Stimulated activated CD8-positive, alpha-beta memory T cell treated with anti-CD3 and anti-CD28 coated beads, Interleukin-12 subunit alpha, Interleukin-12 subunit beta, amount 100 ng/mL, for 1 hour (primary cell): Measurements from ENCODE around the gene SSU72.
"Not testable (repeated sequence)": the region's sequence is repeated elsewhere in the genome, so short reads cannot be mapped to it uniquely, and the experiment has no call there.

Experiments used
- DNase-seq: peaks from one replicate; pipeline ENCODE4 v3.0.0-alpha.2; 2020; ENCODE audit warnings: low read depth

Gene SSU72

GRCh38 chr1:1527092-1527816, 47.4 kb downstream of the SSU72 start:
- DNase-seq, result no peak

GRCh38 chr1:1526476-1526875, 48.2 kb downstream of the SSU72 start:
- not testable (repeated sequence) for DNase-seq

- not testable (repeated sequence) for DNase-seq
Observed at GRCh38 chr1:1524750-1525383, 49.8 kb downstream of the SSU72 start.

GRCh38 chr1:1523651-1524050, 51.0 kb downstream of the SSU72 start:
- DNase-seq, result not testable (repeated sequence)

- not testable (repeated sequence) for DNase-seq
Observed at GRCh38 chr1:1523226-1523625, 51.4 kb downstream of the SSU72 start.

- not testable (repeated sequence) for DNase-seq
Observed at GRCh38 chr1:1522536-1522935, 52.1 kb downstream of the SSU72 start.

GRCh38 chr1:1521331-1521730, 53.3 kb downstream of the SSU72 start:
- DNase-seq, result no peak

- DNase-seq, result not testable (repeated sequence)
Observed at GRCh38 chr1:1519805-1520505, 54.7 kb downstream of the SSU72 start.

- not testable (repeated sequence) for DNase-seq
Observed at GRCh38 chr1:1518621-1519007, 56.0 kb downstream of the SSU72 start.

GRCh38 chr1:1517973-1518620, 56.6 kb downstream of the SSU72 start:
- no peak for DNase-seq

- DNase-seq, result not testable (repeated sequence)
Observed at GRCh38 chr1:1516923-1517322, 57.7 kb downstream of the SSU72 start.

GRCh38 chr1:1514376-1514775, 60.3 kb downstream of the SSU72 start:
- not testable (repeated sequence) for DNase-seq

- DNase-seq, result not testable (repeated sequence)
Observed at GRCh38 chr1:1513675-1514074, 61.0 kb downstream of the SSU72 start.

- DNase-seq, result not testable (repeated sequence)
Observed at GRCh38 chr1:1512425-1512824, 62.2 kb downstream of the SSU72 start.

- peak; percentile 91 for DNase-seq
Observed at GRCh38 chr1:1511533-1512285, 63.0 kb downstream of the SSU72 start, which contains the start of gene ATAD3A. Gene ATAD3A, plus strand, starts transcription at chr1:1512162. Its CDS starts 107 bp downstream, at chr1:1512269.

- DNase-seq, result no peak
Observed at GRCh38 chr1:1510912-1511532, 63.6 kb downstream of the SSU72 start.

- DNase-seq, result not testable (repeated sequence)
Observed at GRCh38 chr1:1509465-1509850, 65.2 kb downstream of the SSU72 start.

- not testable (repeated sequence) for DNase-seq
Observed at GRCh38 chr1:1508775-1509464, 65.7 kb downstream of the SSU72 start.

- DNase-seq, result no peak
Observed at GRCh38 chr1:1507305-1507704, 67.4 kb downstream of the SSU72 start.

GRCh38 chr1:1505801-1506200, 68.9 kb downstream of the SSU72 start:
- not testable (repeated sequence) for DNase-seq
